ENCODE results near the gene ADAMTS18.

DNA sequence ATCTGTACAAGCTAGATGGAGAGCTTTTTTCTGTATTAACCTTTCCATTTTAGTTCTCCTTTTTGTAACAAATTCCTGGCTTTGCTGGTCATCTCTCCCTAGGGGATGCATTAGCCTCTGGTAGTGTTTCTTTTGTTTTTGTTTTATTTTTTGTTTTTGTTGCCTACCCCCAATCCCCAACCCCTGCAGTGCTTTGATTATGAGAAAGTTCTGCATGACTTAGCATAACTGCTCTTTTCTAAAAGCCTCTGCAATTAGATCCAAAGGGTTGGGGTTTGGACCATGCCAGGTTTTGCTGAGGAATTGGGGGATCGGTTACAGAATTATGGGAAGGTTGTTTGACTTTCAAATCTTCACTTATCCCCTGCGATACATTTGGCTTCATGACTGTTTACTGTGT lies 98.2 kb downstream of the ADAMTS18 start:
- TF ChIP-seq POLR2AphosphoS5 (IDR thresholded peaks at IDR 0.05; ENCODE audit: low read depth), result no peak
- TF ChIP-seq, protein P1, sequence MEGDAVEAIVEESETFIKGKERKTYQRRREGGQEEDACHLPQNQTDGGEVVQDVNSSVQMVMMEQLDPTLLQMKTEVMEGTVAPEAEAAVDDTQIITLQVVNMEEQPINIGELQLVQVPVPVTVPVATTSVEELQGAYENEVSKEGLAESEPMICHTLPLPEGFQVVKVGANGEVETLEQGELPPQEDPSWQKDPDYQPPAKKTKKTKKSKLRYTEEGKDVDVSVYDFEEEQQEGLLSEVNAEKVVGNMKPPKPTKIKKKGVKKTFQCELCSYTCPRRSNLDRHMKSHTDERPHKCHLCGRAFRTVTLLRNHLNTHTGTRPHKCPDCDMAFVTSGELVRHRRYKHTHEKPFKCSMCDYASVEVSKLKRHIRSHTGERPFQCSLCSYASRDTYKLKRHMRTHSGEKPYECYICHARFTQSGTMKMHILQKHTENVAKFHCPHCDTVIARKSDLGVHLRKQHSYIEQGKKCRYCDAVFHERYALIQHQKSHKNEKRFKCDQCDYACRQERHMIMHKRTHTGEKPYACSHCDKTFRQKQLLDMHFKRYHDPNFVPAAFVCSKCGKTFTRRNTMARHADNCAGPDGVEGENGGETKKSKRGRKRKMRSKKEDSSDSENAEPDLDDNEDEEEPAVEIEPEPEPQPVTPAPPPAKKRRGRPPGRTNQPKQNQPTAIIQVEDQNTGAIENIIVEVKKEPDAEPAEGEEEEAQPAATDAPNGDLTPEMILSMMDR (IDR thresholded peaks at IDR 0.05; ENCODE audit: insufficient read depth, low read length), result no peak
- TF ChIP-seq REST (IDR thresholded peaks at IDR 0.05; ENCODE audit: insufficient replicate concordance, low read depth), result no peak
- TF ChIP-seq SPI1 (IDR thresholded peaks at IDR 0.05; ENCODE audit: borderline replicate concordance, low read depth), result no peak
